Activated CD8-positive, alpha-beta memory T cell treated with anti-CD3 and anti-CD28 coated beads for 1 hour (primary cell): ENCODE data around the gene PXK.
"Not testable (repeated sequence)": the region's sequence is repeated elsewhere in the genome, so short reads cannot be mapped to it uniquely, and the experiment has no call there.

Source experiments
- DNase-seq, 2 donors: peaks; one replicate each; pipeline ENCODE4 v3.0.0-alpha.2; 2020; ENCODE audit warnings: low read depth in 1 of 2; ENCODE audit errors: extremely low read depth in 1 of 2

Gene PXK

GRCh38 chr3:58414538-58415197, 82.0 kb downstream of the PXK start:
- DNase-seq: peak in 1 of 2 donors; percentile 7

GRCh38 chr3:58416191-58416590, 83.5 kb downstream of the PXK start:
- no peak for DNase-seq

- no peak for DNase-seq
These were observed 84.4 kb downstream of the PXK start for GRCh38 chr3:58417075-58417474.

- DNase-seq: no peak
These were observed 85.5 kb downstream of the PXK start for GRCh38 chr3:58418227-58418626.

- DNase-seq: no peak
These were observed 87.3 kb downstream of the PXK start for GRCh38 chr3:58419780-58420507.

- no peak for DNase-seq
These were observed 88.3 kb downstream of the PXK start for GRCh38 chr3:58421004-58421403.

- no peak for DNase-seq
These were observed 90.1 kb downstream of the PXK start for GRCh38 chr3:58422756-58423325.

GRCh38 chr3:58424613-58425012, 91.9 kb downstream of the PXK start:
- DNase-seq: no peak

GRCh38 chr3:58425782-58426181, 93.1 kb downstream of the PXK start:
- no peak for DNase-seq

- no peak for DNase-seq
These were observed 95.1 kb downstream of the PXK start for GRCh38 chr3:58427661-58428361.

- no peak for DNase-seq
These were observed 97.0 kb downstream of the PXK start for GRCh38 chr3:58429657-58430056.

GRCh38 chr3:58432905-58433304, 100.2 kb downstream of the PXK start:
- no peak for DNase-seq

GRCh38 chr3:58433400-58434167, 100.9 kb downstream of the PXK start, which contains the start of gene PDHB:
PDHB (minus strand) TSS chr3:58433832; CDS start chr3:58433809, 23 bp downstream.
- DNase-seq: peak; percentile 75 to 84

GRCh38 chr3:58434168-58434504, 101.4 kb downstream of the PXK start:
- no peak for DNase-seq

GRCh38 chr3:58434511-58434910, 101.8 kb downstream of the PXK start:
- DNase-seq: no peak

GRCh38 chr3:58434990-58435389, 102.3 kb downstream of the PXK start:
- DNase-seq: no peak

GRCh38 chr3:58437276-58437675, 104.6 kb downstream of the PXK start:
- DNase-seq: not testable (repeated sequence)

- not testable (repeated sequence) for DNase-seq
These were observed 108.3 kb downstream of the PXK start for GRCh38 chr3:58440996-58441355.

- DNase-seq: no peak
These were observed 109.1 kb downstream of the PXK start for GRCh38 chr3:58441514-58442450.

- no peak for DNase-seq
These were observed 119.5 kb downstream of the PXK start for GRCh38 chr3:58452176-58452575.
